Testis (tissue), 3 donors: ENCODE results near the gene ARL10. TPM values are rescaled to one million over a fixed set of nuclear protein-coding genes. Genes with fewer than 3 reads are reported as not detected.

Experiments
- DNase-seq: peaks from one replicate; pipeline ENCODE4 v3.0.0-alpha.2; 2019
- H3K27ac ChIP-seq, 2 donors: fragments of 200-600 bp; sonication (generic); one replicate each; pipeline ENCODE4 v1.5.1; 2019
- H3K27me3 ChIP-seq: fragments of 200-600 bp; sonication (generic); one replicate; pipeline ENCODE4 v1.5.1; 2019
- H3K36me3 ChIP-seq: fragments of 200-600 bp; sonication (generic); one replicate; pipeline ENCODE4 v1.5.1; 2017; ENCODE audit warnings: low read depth; ENCODE audit errors: missing control alignments
- H3K4me1 ChIP-seq: fragments of 200-600 bp; sonication (generic); one replicate; pipeline ENCODE4 v1.5.1; 2019
- H3K4me3 ChIP-seq, 2 donors: fragments of 200-600 bp; sonication (generic); one replicate each; pipeline ENCODE4 v1.5.1; 2017 to 2019
- H3K9me3 ChIP-seq: fragments of 200-600 bp; sonication (generic); one replicate; pipeline ENCODE4 v1.5.1; 2017
- POLR2A ChIP-seq: fragments of 450-650 bp; IDR thresholded peaks from one replicate; pipeline ENCODE4 v1.6.1; 2017; ENCODE audit warnings: antibody characterized with exemption, mild to moderate bottlenecking, moderate library complexity
- WGBS, 2 donors: methylation state at CpG; one replicate each; pipeline ENCODE4 v1.1.5; 2018; 5-methylcytosine and 5-hydroxymethylcytosine counted together
- intact Hi-C: fragments of 100-400 bp; cut with DNase I; formaldehyde crosslinking; loops from one replicate; pipeline ENCODE4 v1.15.1; 2023; ENCODE audit warnings: low total_unique reads
- polyA plus RNA-seq: library from polyadenylated mRNA; stranded (reverse); fragments of 350-450 nt; fragmentation: Illumina TruSeq; extraction: RNeasy Lipid Tissue Mini Kit (QIAGEN cat#74804); gene quantifications from one replicate; pipeline ENCODE4 v1.2.3, GENCODE V29; 2014; ENCODE audit warnings: low read depth, low replicate concordance; ENCODE audit not compliant: insufficient read depth
- total RNA-seq, 2 donors: library from RNA; depleted of rRNA; stranded (reverse); fragments of >200 nt; gene quantifications; one replicate each; pipeline ENCODE4 v1.2.3, GENCODE V29; 2016
- TF ChIP-seq, protein P1 (sequence below), 3 experiments: fragments of 450-650 bp in 2 of 3; fragments of 200-600 bp in 1 of 3; sonication (generic) in 1 of 3; IDR thresholded peaks; one replicate each; pipeline ENCODE4 v1.5.1; 2016 to 2019; ENCODE audit warnings: antibody characterized with exemption in 3 of 3, mild to moderate bottlenecking in 2 of 3, moderate library complexity in 1 of 3

The ARL10 gene
- total and polyA plus RNA-seq, 3 donors from 2014 or later, result 5.8 to 8.9 (median 8.3) TPM

DNA sequence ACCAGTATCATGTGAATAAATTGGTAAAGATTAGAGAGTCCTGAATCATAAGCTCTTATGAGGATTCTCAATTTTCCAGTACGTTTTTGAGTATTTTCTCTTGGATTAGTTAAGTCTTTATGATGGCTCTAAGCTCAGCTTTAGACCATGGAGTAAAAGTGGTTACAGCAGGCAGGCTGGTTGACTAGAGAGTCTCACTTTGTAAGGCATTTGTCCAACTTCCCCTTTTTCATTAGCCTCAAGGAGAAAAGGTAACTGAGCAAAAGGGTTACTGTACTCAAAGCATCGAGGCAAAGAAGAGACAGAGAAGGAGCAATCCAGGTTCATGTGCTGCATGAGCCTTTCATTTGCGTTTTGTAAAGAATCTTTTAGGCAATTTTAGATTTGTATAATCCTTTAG, 14.6 kb downstream of the ARL10 start:
- TF ChIP-seq, protein P1, sequence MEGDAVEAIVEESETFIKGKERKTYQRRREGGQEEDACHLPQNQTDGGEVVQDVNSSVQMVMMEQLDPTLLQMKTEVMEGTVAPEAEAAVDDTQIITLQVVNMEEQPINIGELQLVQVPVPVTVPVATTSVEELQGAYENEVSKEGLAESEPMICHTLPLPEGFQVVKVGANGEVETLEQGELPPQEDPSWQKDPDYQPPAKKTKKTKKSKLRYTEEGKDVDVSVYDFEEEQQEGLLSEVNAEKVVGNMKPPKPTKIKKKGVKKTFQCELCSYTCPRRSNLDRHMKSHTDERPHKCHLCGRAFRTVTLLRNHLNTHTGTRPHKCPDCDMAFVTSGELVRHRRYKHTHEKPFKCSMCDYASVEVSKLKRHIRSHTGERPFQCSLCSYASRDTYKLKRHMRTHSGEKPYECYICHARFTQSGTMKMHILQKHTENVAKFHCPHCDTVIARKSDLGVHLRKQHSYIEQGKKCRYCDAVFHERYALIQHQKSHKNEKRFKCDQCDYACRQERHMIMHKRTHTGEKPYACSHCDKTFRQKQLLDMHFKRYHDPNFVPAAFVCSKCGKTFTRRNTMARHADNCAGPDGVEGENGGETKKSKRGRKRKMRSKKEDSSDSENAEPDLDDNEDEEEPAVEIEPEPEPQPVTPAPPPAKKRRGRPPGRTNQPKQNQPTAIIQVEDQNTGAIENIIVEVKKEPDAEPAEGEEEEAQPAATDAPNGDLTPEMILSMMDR (IDR thresholded peaks at IDR 0.05), result no peak

GRCh38 chr5:176381423-176381822, 16.1 kb downstream of the ARL10 start:
- TF ChIP-seq POLR2A, result no peak
- TF ChIP-seq, protein P1 (IDR thresholded peaks at IDR 0.05), result no peak
- Histone ChIP-seq H3K27me3 (no peaks in the 10 kb centered on the region), H3K27ac (no peak overlapping the region), H3K4me1 (no peaks in the 10 kb centered on the region), H3K4me3 (no peak overlapping the region), H3K9me3 (no peaks in the 10 kb centered on the region), H3K36me3 (no peaks in the 10 kb centered on the region)
- DNase-seq, result no peak
- 86 to 92% methylated on average over 3 of the region's 3 CpGs for WGBS, 2 donors
- intact Hi-C loops, result no loop called here

More for the DNA sequence above, 14.6 kb downstream of the ARL10 start:
- no peak overlapping the region for H3K27ac ChIP-seq
- 88 to 89% methylated on average over 3 of the region's 3 CpGs for WGBS, 2 donors
- H3K4me1 ChIP-seq, result no peaks in the 10 kb centered on the region
- H3K27me3 ChIP-seq, result no peaks in the 10 kb centered on the region
- no peaks in the 10 kb centered on the region for H3K36me3 ChIP-seq
- DNase-seq, result no peak
- intact Hi-C loops, result no loop called here
- H3K9me3 ChIP-seq, result no peaks in the 10 kb centered on the region
- H3K4me3 ChIP-seq, result no peak overlapping the region

GRCh38 chr5:176381979-176382378, 16.7 kb downstream of the ARL10 start:
- intact Hi-C loops, result no loop called here
- Histone ChIP-seq H3K4me3 (no peak overlapping the region), H3K4me1 (peaks cover under 1% of the 10 kb centered on the region), H3K27me3 (no peaks in the 10 kb centered on the region), H3K27ac (no peak overlapping the region), H3K36me3 (no peaks in the 10 kb centered on the region), H3K9me3 (no peaks in the 10 kb centered on the region)
- 87 to 100% methylated on average over 3 of the region's 3 CpGs for WGBS, 2 donors
- TF ChIP-seq POLR2A, result no peak
- TF ChIP-seq, protein P1 (IDR thresholded peaks at IDR 0.05), result no peak
- DNase-seq, result no peak

GRCh38 chr5:176382721-176383120, 17.4 kb downstream of the ARL10 start:
- no peaks in the 10 kb centered on the region for H3K9me3 ChIP-seq
- no peak for DNase-seq
- WGBS, 2 donors, result 97% methylated on average over 3 of the region's 3 CpGs
- H3K4me3 ChIP-seq, result no peak overlapping the region
- H3K36me3 ChIP-seq, result no peaks in the 10 kb centered on the region
- H3K27ac ChIP-seq, result no peak overlapping the region
- peaks cover 8% of the 10 kb centered on the region for H3K4me1 ChIP-seq
- TF ChIP-seq, protein P1 (IDR thresholded peaks at IDR 0.05), result no peak
- no peak for TF ChIP-seq POLR2A
- intact Hi-C loops, result no loop called here
- H3K27me3 ChIP-seq, result no peaks in the 10 kb centered on the region

- WGBS, 2 donors, result 90 to 91% methylated on average over 12 to 15 of the region's 15 CpGs
- no peak for DNase-seq
- TF ChIP-seq, protein P1 (IDR thresholded peaks at IDR 0.05), result no peak
- no peak for TF ChIP-seq POLR2A
- no peaks in the 10 kb centered on the region for H3K27me3 ChIP-seq
- no peaks in the 10 kb centered on the region for H3K36me3 ChIP-seq
- intact Hi-C loops, result no loop called here
- no peaks in the 10 kb centered on the region for H3K9me3 ChIP-seq
- H3K4me3 ChIP-seq, result no peak overlapping the region
- peaks cover 10% of the 10 kb centered on the region for H3K4me1 ChIP-seq
- H3K27ac ChIP-seq, result no peak overlapping the region
Observed at GRCh38 chr5:176383248-176383905, 18.1 kb downstream of the ARL10 start.
